Hepatocyte (in vitro differentiated cells): ENCODE measurements around the gene DSCAM.

Experiments used
- CTCF ChIP-seq: fragments of 200-600 bp; sonication (generic); IDR thresholded peaks from 2 replicates; pipeline ENCODE4 v1.5.1; 2016; ENCODE audit warnings: antibody characterized with exemption, mild to moderate bottlenecking; ENCODE audit not compliant: poor library complexity
- EZH2 ChIP-seq: fragments of 200-600 bp; sonication (generic); IDR thresholded peaks from 2 replicates; pipeline ENCODE4 v1.6.1; 2016; ENCODE audit warnings: antibody characterized with exemption, mild to moderate bottlenecking, borderline replicate concordance

GRCh38 chr21:40852563-40852962, 5.6 kb upstream of the DSCAM start:
- TF ChIP-seq CTCF (no peak), EZH2 (no peak)
